ENCODE data around the gene NPC1. TPM values are rescaled to one million over a fixed set of nuclear protein-coding genes. Genes with fewer than 3 reads are reported as not detected.

NPC1 gene
- total RNA-seq, 1 donor from 2014 or later: 21.6 TPM

GRCh38 chr18:23539911-23540525, 46.3 kb downstream of the NPC1 start:
- Histone ChIP-seq H3K4me1 (no peaks in the 10 kb centered on the region), H3K9me3 (no peaks in the 10 kb centered on the region), H3K27me3 (no peaks in the 10 kb centered on the region), H3K27ac (no peak overlapping the region), H3K36me3 (peaks cover 85 to 100% of the 10 kb centered on the region in 2 donors), H3K4me3 (no peak overlapping the region)
- intact Hi-C loops (cut with DNase I): no loop called here
- TF ChIP-seq, protein P1, sequence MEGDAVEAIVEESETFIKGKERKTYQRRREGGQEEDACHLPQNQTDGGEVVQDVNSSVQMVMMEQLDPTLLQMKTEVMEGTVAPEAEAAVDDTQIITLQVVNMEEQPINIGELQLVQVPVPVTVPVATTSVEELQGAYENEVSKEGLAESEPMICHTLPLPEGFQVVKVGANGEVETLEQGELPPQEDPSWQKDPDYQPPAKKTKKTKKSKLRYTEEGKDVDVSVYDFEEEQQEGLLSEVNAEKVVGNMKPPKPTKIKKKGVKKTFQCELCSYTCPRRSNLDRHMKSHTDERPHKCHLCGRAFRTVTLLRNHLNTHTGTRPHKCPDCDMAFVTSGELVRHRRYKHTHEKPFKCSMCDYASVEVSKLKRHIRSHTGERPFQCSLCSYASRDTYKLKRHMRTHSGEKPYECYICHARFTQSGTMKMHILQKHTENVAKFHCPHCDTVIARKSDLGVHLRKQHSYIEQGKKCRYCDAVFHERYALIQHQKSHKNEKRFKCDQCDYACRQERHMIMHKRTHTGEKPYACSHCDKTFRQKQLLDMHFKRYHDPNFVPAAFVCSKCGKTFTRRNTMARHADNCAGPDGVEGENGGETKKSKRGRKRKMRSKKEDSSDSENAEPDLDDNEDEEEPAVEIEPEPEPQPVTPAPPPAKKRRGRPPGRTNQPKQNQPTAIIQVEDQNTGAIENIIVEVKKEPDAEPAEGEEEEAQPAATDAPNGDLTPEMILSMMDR (IDR thresholded peaks at IDR 0.05): no peak
- DNase-seq (ENCODE audit: low spot score in 2 of 2): no peak

DNA sequence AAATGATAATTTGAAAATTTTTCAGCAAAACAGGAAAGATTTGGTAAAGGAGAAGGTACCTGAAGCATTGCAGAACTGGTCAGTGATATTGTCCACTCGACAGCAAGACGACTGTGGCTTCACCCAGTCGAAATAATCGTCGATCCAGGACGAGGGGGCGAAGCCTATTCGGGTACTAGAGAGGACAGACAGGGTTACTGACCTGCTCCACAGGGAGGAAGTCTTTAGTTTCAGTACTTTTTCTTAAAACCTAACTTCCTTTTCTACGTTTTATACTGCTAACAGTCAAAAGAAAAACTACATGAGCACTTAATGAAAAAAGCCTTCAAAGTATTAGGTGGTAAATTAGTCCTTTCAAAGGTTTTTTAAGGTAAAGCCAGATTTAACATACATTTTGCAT, 47.0 kb downstream of the NPC1 start:
- no peak for DNase-seq (ENCODE audit: low spot score in 2 of 2)
- TF ChIP-seq, protein P1 (IDR thresholded peaks at IDR 0.05): no peak
- no peak overlapping the region for H3K4me3 ChIP-seq
- H3K27ac ChIP-seq: no peak overlapping the region
- peaks cover 90 to 100% of the 10 kb centered on the region in 2 donors for H3K36me3 ChIP-seq
- no peaks in the 10 kb centered on the region for H3K27me3 ChIP-seq
- no peaks in the 10 kb centered on the region for H3K9me3 ChIP-seq
- intact Hi-C loops (cut with DNase I): no loop called here
- H3K4me1 ChIP-seq: no peaks in the 10 kb centered on the region

- H3K9me3 ChIP-seq: no peaks in the 10 kb centered on the region
- no peaks in the 10 kb centered on the region for H3K4me1 ChIP-seq
- H3K36me3 ChIP-seq: peaks cover 91 to 100% of the 10 kb centered on the region in 2 donors
- no peak overlapping the region for H3K27ac ChIP-seq
- no peak for DNase-seq (ENCODE audit: low spot score in 2 of 2)
- H3K4me3 ChIP-seq: no peak overlapping the region
- TF ChIP-seq, protein P1 (IDR thresholded peaks at IDR 0.05): no peak
- intact Hi-C loops (cut with DNase I): no loop called here
- no peaks in the 10 kb centered on the region for H3K27me3 ChIP-seq
Measured at GRCh38 chr18:23538870-23539269, 47.4 kb downstream of the NPC1 start.

DNA sequence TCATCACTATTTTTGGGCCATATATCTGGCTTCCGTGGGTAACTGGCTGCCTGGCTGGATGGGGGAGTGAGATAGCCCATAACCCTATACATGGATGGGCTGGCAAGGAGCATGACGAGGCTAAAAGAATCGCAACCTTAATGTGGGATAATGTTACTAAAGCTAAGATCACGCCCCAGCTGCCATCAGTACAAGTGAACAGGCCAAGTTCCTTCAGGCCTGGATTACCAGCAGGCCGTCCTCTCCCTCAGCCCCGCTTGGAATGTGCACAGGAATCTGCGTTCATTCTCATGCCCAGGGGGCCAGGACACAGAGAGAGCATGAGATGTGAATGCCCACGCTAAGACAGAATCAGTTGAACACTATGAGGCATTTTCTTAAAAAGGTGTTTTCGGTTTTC, 48.3 kb downstream of the NPC1 start:
- H3K27me3 ChIP-seq: no peaks in the 10 kb centered on the region
- H3K27ac ChIP-seq: no peak overlapping the region
- peaks cover 91 to 100% of the 10 kb centered on the region in 2 donors for H3K36me3 ChIP-seq
- no peaks in the 10 kb centered on the region for H3K4me1 ChIP-seq
- TF ChIP-seq, protein P1 (IDR thresholded peaks at IDR 0.05): no peak
- no peak for DNase-seq (ENCODE audit: low spot score in 2 of 2)
- H3K9me3 ChIP-seq: no peaks in the 10 kb centered on the region
- no peak overlapping the region for H3K4me3 ChIP-seq
- intact Hi-C loops (cut with DNase I): no loop called here

DNA sequence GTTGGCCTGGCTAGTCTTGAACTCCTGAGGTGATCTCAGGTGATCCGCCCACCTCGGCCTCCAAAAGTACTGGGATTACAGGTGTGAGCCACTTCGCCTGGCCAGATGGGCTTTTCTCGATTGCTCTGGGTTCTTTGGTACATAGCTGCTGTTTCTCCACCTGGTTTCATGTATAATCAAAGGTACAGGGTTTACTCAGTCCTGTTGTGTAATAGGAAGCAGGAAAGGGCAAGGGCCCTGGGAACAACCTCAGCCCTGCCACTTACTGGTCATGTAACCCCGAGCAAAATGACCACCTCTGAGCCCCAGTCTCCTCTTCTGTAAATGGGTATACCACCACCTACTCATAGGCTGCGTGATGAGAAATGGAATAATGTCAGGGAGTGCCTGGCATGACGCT, 49.0 kb downstream of the NPC1 start:
- no peak for DNase-seq (ENCODE audit: low spot score in 2 of 2)
- intact Hi-C loops (cut with DNase I): no loop called here
- no peaks in the 10 kb centered on the region for H3K27me3 ChIP-seq
- H3K9me3 ChIP-seq: no peaks in the 10 kb centered on the region
- H3K4me3 ChIP-seq: no peak overlapping the region
- H3K36me3 ChIP-seq: peaks cover 90 to 100% of the 10 kb centered on the region in 2 donors
- TF ChIP-seq, protein P1 (IDR thresholded peaks at IDR 0.05): no peak
- no peaks in the 10 kb centered on the region for H3K4me1 ChIP-seq
- no peak overlapping the region for H3K27ac ChIP-seq

GRCh38 chr18:23536204-23536603, 50.1 kb downstream of the NPC1 start:
- no peak for DNase-seq (ENCODE audit: low spot score in 2 of 2)
- H3K4me1 ChIP-seq: no peaks in the 10 kb centered on the region
- H3K27me3 ChIP-seq: no peaks in the 10 kb centered on the region
- H3K9me3 ChIP-seq: no peaks in the 10 kb centered on the region
- no peak overlapping the region for H3K27ac ChIP-seq
- no peak overlapping the region for H3K4me3 ChIP-seq
- TF ChIP-seq, protein P1 (IDR thresholded peaks at IDR 0.05): no peak
- intact Hi-C loops (cut with DNase I): no loop called here
- peaks cover 93 to 99% of the 10 kb centered on the region in 2 donors for H3K36me3 ChIP-seq
